HL-60 (cell line): ENCODE results near the gene MAN1C1.

Source experiments
- CTCF ChIP-seq: IDR thresholded peaks from one replicate; pipeline ENCODE4 v1.5.1; 2011; ENCODE audit warnings: low read length, control low read depth, inconsistent platforms; ENCODE audit not compliant: insufficient read depth
- POLR2AphosphoS5 ChIP-seq: IDR thresholded peaks from 2 replicates; pipeline ENCODE4 v1.6.1; 2012; ENCODE audit warnings: low read depth

GRCh38 chr1:25567710-25568089 is 48.9 kb upstream of the MAN1C1 start:
- TF ChIP-seq CTCF (no peak), POLR2AphosphoS5 (no peak)
